Superior temporal gyrus (tissue), 1 donor: ENCODE results near the gene RNF213.

Experiments
- DNase-seq: peaks from one replicate; pipeline ENCODE4 v3.0.0-alpha.2; 2016; ENCODE audit errors: extremely low spot score

Gene RNF213

DNA sequence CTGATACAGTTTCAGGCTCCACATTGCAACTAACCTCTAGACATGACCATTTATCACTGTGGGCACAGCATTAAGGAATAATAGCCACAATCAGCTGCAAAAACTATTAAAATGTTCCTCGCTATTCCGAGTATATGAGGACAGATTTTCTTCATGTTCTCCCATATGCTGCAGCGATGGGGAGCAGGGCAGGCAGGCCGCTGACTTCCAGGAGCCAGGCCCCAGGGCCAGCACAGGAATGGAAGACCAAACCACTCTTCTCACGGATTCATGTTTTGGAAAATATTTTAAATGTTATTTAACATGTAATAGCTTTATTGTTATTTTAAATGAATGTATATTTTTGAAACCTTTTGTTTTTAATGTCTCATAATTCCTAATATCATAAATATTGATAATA, 110.5 kb downstream of the RNF213 start:
- no peak for DNase-seq

DNA sequence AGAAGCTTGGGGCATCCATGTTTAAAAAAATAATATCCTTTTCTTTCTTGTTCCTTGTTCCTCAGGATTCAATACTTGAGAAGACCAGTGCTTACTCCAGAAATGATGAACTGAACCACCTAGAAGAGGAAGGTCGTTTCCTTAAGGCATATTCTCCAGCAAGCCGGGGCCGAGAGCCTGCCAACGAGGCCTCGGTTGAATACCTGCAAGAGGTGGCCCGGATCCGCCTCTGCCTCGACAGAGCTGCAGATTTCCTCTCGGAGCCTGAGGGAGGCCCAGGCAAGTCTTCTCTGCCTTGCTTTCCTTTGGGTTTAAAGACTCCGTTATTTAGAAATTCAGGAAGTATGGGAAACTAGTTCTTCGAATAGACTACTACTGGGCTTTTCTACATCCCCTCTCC, 111.8 kb downstream of the RNF213 start:
- no peak for DNase-seq

DNA sequence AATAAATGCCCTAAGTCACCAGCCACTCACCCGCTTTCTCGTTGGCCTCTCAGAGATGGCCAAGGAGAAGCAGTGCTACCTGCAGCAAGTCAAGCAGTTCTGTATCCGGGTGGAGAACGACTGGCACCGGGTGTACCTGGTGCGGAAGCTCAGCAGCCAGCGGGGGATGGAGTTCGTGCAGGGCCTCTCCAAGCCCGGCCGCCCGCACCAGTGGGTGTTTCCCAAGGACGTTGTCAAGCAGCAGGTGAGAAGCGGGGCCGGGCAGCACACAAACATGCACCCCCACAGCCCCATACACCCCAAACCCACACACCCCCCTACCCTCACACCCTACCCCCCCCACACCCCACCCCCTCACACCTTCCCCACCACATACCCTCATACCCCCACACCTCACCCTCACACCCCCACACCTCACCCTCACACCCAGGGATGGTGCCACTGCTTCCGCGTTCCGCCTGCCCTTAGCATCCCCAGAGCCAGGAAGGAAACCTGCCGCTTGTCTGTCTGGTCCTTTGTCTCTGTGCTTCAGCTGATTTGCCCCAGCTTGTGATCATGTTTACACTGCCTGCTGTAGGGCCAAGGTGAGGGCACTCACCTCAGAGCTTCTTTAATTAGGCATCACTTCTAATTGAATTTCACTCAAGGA, 112.4 kb downstream of the RNF213 start:
- no peak for DNase-seq

DNA sequence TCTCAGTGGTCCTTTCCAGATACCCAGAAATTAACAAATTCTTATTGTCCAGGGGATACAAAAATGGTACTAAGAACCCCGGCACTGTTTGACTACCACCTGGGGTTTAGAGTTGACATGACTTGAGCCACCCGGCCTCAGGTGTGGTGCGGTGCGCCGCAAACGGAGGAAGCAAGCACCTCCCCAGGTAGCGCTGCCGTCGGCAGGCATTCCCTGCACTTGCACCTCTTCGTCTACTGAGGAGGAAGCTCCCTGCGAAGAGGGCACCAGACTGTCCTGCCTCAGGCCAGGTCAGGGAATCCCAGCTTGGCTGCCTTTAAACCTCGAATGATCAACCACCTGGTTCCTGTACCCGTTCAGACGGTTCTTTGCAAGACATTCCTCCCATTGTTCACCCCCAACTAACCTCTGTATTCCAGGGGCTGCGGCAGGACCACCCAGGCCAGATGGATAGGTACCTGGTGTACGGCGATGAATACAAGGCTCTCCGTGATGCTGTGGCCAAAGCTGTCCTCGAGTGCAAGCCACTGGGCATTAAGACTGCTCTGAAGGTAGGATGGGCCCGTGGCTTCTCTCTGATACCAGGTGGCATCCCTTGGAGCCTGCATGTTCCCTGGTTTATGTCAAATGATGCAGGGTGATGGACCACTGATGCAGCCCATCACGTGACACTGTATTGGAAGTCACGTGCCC, 113.5 kb downstream of the RNF213 start:
- DNase-seq = no peak

DNA sequence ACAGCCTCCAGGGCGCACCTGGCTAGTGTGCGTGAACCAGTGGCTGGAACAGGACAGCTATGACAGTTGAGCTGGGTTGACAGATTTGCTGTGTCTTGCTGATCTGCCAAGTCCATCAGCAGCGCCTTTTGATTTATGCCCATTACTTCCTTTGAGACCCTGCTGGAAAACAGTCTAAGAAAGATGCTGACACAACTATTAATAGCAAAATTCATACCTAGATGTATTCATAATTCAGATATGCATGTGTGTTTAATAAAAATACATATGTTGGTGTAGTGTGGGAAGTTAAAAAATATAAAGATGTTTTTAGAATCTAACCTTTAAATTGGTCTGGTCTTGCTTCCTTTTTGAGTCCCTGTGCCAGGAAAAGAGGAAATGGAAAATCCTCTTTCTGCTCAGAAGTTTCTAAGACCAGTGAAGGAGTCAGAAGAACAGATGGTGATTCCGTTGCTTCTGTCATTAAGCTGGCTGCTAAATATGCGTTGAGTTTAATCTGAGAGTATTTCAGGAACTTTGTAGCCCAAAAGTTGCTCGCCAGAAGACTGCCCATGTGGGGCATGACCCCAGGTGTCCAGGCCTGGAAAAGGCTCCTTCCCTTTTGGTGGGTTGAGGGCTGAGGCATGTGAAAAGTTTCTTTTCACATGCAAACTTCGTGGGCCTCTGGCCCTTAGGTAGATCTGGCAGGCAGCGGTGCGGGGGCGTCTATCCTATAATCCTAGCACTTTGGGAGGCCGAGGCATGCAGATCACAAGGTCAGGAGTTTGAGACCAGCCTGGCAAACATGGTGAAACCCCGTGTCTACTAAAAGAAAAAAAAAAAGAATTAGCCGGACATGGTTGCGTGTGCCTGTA, 114.3 kb downstream of the RNF213 start:
- DNase-seq = no peak

DNA sequence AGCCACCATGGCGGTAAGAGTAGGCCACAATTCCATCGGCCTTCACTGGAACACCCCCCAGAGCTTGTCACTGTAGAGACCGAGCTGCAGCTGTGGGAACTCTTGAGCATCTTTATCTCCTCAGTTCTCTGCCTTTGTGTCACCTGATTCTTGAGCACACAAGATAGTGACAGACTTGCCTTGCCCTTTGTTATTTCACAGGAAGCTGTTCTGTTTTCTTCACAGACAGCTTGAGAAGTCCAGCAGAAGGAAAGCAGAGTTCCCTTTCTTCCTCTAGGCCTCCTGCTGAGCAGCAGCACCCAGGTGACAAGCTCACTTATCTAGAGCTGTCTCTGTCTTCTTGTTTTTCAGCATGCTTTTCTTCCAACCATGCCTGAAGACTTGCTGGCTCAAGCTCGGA, 115.9 kb downstream of the RNF213 start:
- no peak for DNase-seq

DNA sequence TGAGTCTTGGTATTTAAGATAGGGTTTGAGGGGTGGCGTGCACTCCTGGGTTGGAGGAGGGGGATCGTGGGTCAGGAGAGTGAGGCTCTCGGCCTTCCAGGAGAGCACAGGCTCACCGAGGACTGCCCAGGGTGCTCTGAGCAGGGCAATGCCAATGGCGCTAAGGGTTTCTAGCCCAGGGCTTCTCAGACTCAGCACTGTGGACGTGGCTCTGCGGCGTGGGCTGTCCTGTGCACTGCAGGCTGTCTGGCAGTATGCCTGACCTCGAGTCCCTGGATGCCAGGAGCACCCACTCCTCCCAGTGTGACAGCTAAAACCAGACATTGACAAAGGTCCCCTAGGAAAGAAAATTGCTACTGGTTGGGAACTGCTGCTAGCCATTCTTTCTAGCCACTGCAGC, 117.1 kb downstream of the RNF213 start:
- DNase-seq = no peak

DNA sequence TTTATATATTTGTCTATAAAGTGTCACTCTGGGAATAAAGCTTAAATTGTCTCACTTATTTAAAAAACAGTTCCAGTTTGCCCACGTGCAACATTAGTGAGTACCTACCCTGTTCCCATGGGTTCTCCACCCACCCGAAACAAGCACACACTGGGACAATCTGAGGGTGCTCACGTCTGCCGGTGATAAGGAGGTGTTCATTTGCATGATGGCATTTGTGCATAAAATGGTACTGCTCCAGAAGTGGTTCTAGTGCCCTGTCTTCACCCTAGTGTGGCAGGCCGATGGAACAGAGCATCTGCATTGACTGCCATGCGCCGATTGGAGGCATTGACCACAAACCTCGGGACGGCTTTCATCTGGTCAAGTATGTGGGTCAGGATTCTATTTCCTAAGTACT, 118.7 kb downstream of the RNF213 start:
- DNase-seq = no peak

DNA sequence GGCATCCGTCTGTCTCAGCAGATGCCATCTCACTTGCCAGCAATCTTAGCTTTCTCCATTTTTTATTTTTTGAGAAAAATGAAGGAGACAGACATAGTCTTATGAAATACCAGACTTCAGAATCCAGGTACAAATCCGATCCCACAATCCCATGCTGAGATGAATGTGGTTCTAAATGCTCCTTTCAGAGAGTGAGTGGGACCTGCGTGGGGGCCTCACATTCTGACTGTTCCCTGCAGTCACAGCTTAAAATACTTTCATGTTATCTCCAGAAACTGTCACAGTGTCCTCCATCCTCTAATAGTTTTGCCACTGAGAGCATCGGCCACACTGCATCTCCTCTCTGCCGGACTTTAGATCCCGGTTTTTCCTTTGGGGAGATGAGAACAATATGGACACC, 119.4 kb downstream of the RNF213 start:
- DNase-seq = no peak

DNA sequence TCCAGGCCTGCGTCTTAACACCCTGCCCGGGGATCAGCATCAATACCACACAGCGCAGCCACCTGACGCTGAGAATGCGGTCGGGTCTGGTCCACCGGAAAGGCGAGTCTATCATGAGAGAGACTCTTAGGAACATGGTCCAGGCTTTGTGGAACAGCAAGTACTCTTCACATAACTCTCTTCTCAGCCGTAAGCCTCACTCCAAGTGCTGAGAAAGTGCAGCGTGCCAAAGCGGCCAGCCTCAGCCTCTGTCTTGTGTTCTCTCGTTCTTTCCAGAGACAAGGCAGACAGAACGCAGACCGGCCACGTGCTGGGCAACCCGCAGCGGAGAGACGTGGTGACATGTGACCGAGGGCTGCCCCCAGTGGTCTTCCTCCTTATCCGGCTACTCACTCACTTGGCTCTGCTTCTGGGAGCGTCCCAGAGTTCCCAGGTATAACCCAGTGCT, 119.9 kb downstream of the RNF213 start:
- DNase-seq = no peak

DNA sequence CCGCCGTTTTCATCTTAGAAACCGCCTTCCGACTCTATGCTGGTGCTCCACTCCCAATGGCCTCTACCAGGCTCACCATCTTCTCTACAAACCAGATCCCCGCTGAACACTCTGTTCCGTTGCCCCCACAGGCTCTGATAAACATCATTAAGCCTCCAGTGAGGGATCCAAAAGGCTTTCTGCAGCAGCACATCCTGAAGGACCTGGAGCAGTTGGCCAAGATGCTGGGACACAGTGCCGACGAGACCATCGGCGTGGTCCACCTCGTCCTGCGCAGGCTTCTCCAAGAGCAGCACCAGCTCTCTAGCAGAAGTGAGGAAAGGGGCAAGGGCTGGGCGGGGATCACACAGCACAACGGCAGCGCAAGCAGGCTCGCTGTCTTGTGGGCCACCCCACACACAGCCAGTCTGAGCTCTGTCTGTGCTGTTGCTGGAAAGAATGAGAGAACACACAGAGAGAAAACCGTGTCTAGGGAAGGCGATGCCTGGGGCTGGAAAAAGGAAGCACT, 120.8 kb downstream of the RNF213 start:
- DNase-seq = no peak

DNA sequence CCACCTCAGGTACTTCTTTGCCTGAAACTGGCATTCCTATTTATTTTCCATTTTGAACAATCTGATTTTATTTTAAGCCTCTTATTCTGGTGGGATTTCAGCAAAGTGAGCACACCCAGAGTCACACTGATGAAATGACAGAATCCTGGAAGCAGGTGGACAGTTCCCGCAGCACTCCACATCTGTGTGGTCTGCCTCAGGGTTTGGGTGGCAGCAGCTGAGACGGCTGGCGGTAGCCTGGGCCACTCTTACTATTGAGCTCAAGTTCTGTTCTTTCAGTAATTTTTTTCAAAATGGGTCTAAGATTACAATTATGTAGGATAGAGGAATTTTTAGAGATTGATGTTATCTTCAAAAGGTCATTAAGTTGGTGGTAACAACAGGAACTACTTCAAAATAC, 121.8 kb downstream of the RNF213 start:
- no peak for DNase-seq

DNA sequence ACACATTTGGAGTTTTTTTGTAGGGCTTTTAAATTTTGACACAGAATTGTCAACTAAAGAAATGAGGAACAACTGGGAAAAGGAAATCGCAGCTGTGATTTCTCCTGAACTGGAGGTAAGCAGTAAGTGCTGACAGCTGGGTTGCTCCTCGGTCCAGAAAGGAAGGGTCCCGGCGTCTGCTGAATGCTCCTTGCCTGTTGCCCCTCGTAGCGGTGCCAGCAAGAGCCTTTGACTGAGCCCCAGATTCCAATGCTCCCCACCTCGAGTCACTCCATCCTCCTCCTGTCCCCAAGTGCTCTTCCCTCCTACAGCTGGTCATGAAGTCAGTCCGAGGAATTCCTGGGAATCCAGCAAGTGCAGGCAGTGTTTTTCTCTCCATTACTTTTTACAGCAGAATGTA, 122.3 kb downstream of the RNF213 start:
- no peak for DNase-seq

DNA sequence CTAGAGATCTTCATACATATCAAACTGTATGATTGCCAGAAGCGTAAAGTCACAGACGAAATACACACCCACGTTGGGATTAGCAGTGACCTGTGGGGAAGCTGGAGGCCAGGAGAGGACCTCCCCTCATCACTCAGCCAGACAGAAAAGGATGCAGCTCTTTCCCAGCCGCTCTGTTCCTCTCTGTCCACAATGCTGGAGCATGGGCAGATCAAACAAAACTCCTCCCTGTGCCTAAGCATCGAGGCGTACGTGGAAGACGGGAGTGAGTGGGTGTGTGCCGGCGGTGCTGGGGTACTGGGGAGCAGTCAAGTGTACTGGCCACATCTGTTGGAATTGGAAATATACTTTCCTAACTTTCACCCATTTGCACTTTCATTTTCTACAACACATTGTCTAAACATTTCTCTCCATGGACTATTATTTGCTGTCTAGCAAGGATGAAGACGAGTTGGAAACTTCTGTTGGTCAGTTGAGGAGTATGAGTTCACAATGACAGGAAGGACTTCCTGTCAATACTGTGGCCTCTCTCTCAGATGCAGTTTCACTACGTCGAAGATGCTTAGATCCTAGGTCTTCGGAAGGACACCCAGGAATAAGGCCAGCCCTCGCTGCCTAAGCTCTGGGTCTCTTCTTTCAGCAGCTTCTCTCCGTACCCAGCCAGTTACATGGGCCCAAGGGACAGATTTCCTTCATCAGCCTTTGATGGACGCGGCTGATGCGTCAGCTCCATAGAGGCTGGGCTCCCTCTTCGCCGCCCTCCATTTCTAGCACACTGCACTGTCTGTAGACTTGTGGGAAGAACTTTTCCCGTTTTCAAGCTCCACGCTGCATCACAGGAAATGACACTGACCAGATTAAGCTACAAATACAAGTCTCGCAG, 123.7 kb downstream of the RNF213 start:
- DNase-seq = no peak

DNA sequence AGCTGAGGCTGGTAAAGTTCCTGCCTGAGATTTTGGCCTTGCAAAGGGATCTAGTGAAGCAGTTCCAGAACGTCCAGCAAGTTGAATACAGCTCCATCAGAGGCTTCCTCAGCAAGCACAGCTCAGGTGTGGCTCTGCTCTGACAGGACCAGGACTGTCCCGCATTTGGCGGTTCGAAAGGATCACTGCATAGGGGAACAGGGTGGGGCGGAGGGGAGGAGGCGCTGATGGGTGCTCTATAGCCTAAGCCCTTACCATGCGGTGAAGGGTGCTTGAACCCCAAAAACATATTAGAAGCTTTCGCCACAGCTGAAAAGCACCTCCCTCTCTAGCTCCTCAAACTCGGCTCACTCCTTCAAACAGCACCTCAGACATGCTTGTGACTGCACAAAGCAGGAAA, 124.4 kb downstream of the RNF213 start:
- no peak for DNase-seq

DNA sequence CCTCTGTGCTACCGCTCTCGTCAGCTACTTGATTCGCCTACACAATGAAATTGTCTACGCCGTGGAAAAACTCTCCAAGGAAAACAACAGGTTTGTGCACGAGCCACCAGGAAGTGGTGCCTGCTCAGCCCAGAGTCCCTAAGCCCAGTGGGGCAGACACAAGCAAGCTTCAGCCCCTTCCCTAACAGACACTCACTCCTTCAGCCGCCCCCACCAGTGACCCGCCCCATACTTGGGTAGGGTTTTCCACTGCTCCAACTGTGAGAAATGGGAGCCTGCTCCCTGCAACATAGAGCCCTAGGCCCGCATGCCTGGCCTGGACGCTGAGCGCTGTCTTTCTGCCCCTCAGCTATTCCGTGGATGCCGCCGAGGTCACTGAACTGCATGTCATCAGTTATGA, 125.7 kb downstream of the RNF213 start:
- no peak for DNase-seq

DNA sequence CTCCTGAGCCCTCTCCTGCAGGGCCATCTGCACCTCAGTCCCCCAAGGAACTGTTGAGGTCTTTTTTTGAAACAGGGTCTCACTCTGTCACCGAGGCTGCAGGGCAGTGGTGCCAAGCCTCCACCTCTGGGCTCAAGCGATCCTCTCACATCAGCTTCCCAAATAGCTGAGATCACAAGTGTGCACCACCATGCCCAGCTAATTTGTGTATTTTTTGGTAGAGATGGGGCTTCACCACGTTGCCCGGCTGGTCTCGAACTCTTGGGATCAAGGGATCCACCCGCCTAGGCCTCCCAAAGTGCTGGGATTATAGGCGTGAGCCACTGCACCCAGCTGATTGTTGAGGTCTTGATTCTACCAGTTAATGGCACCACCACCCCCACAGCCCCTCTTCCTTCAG, 126.4 kb downstream of the RNF213 start:
- DNase-seq = no peak

DNA sequence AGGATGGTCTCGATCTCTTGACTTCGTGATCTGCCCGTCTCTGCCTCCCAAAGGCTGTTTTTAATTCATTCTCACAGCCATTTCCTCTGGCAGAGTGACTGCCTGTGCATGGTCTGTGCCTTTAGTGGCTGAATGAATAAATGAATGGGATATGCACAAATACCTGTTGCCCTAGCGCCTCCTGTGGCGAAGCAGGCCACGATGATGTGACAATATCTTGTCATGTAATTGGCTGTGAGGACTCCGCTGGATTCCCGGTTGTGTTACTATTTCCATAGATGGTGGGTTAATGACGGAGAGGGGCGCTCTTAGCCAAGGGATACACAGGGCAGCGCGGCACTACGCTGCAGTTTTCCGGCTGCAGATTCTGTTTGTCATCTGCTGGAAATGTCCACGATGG, 127.5 kb downstream of the RNF213 start:
- DNase-seq = no peak

DNA sequence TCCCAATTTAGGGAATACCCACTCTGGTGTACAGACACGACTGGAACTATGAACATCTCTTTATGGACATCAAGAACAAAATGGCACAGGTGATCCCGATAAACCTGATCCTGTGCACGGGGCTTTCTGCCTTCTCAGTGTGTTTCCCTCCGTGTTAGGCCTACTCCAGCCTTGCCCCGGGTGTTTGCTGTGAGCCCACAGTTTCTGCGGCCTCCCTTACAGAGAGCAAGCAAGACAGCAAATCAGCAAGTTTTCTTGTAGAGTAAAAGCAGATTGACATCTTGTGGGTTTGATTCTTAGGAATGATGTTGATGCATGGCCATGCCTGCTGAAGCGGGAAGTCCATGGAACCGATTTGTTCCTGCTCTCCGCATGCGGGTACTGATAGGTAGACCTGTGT, 127.9 kb downstream of the RNF213 start:
- no peak for DNase-seq

DNA sequence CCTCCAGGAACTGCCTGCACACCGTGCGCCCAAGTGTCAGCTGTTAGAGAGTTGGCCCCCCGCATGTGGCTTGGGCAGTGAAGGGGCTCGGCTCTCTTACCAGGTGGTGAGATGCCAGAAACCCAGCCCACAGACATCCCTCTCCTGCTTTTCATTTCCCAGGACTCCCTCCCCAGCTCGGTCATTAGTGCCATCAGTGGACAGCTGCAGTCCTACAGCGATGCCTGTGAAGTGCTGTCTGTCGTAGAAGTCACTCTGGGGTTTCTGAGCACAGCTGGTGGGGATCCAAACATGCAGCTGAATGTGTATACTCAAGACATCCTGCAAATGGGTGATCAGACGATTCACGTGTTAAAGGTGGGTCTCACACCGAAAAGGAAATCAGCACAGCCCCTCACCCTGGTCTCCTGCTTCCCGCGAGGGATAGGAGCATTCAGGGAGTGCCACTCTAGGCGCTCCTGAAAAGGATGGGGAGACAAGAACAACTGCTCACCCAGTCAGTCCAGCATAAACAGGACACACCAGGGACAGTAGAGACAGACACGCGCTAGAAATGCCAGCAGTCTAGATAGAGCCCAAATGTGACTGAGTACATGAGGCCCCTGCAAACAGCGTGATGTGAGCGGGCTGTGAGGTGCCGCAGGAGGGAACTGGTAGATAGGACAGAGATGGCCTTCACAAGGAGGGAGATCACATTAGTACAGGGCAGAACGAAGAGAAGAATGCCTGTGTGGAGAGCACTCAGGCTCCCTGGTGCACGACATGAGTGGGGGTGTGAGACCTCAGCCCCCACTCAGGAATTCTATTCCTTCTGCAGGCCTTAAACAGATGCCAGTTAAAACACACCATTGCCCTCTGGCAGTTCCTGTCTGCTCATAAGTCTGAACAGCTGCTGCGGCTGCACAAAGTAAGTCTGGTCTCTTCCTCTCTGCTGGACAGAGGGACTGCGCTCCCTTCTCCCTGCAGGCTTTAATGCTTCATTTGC, 128.7 kb downstream of the RNF213 start:
- DNase-seq = no peak
